H1 (cell line): ENCODE measurements around the gene EXOSC10. TPM values are rescaled to one million over a fixed set of nuclear protein-coding genes. Genes with fewer than 3 reads are reported as not detected.

Experiments used
- CTCF ChIA-PET: fragments of 300-600 bp; sonication (Branson Sonifier 250); formaldehyde crosslinking; loops from one replicate; lab custom pipeline; 2021; ENCODE audit not compliant: partially characterized antibody; lab: Charles Lee
- POLR2A ChIA-PET: fragments of 300-600 bp; sonication (Branson Sonifier 250); formaldehyde crosslinking; loops from one replicate; lab custom pipeline; 2021; ENCODE audit warnings: inconsistent platforms; ENCODE audit not compliant: partially characterized antibody; lab: Charles Lee
- DNase-seq, 2 experiments: peaks; one replicate each; pipeline versions ENCODE4 v3.0.0 to v3.0.0-alpha.2; 2010 to 2022; ENCODE audit warnings: low spot score in 2 of 2, low read depth in 1 of 2, mixed read lengths in 1 of 2
- FAIRE-seq: peaks from 2 replicates; lab custom pipeline; 2011; peaks lifted over from hg19 to GRCh38; lab: Jason Lieb, UNC
- H2AFZ ChIP-seq: 2 replicates; pipeline ENCODE4 v1.8.1; 2012; ENCODE audit warnings: low read length, inconsistent platforms
- H2AK5ac ChIP-seq: 2 replicates; pipeline ENCODE4 v1.6.1; 2013; ENCODE audit warnings: low read depth, low read length
- H2BK120ac ChIP-seq: replicated peaks from 2 replicates; pipeline ENCODE3; 2013; ENCODE audit warnings: low read depth, low read length, inconsistent platforms
- H2BK12ac ChIP-seq: 2 replicates; pipeline ENCODE4 v1.6.1; 2013; ENCODE audit warnings: low read depth, low read length
- H2BK15ac ChIP-seq: 2 replicates; pipeline ENCODE4 v1.6.1; 2013; ENCODE audit warnings: low read length
- H2BK20ac ChIP-seq: 2 replicates; pipeline ENCODE4 v1.6.1; 2013; ENCODE audit warnings: low read length
- H2BK5ac ChIP-seq: 2 replicates; pipeline ENCODE4 v1.6.1; 2013; ENCODE audit warnings: low read depth, low read length
- H3K14ac ChIP-seq: 2 replicates; pipeline ENCODE4 v1.6.1; 2013; ENCODE audit warnings: inconsistent platforms; ENCODE audit not compliant: insufficient read length
- H3K18ac ChIP-seq: 2 replicates; pipeline ENCODE4 v1.6.1; 2013; ENCODE audit warnings: low read length; ENCODE audit errors: extremely low read depth
- H3K23ac ChIP-seq: 2 replicates; pipeline ENCODE4 v1.6.1; 2013; ENCODE audit warnings: inconsistent platforms; ENCODE audit not compliant: insufficient read length
- H3K23me2 ChIP-seq: 2 replicates; pipeline ENCODE4 v1.6.1; 2013; ENCODE audit warnings: low read depth, low read length
- H3K27ac ChIP-seq: 2 replicates; pipeline ENCODE4 v1.6.1; 2011; ENCODE audit warnings: low read depth, low read length, inconsistent platforms
- H3K27me3 ChIP-seq, 4 experiments: replicated peaks in 1 of 4; 1 replicate in 1 of 4; 2 replicates in 3 of 4; pipeline versions ENCODE4 v1.6.1 to v1.8.1; 2011 to 2013; ENCODE audit warnings: low read length in 3 of 4, mild to moderate bottlenecking in 3 of 4, inconsistent platforms in 2 of 4, mixed read lengths in 2 of 4, moderate library complexity in 1 of 4; ENCODE audit not compliant: control insufficient read depth in 3 of 4, insufficient read depth in 3 of 4; ENCODE audit errors: extremely low read depth in 1 of 4
- H3K36me3 ChIP-seq, 4 experiments: 2 replicates each; pipeline versions ENCODE4 v1.6.1 to v1.8.1; 2011 to 2013; ENCODE audit warnings: mild to moderate bottlenecking in 4 of 4, low read length in 3 of 4, moderate library complexity in 2 of 4, control low read depth in 1 of 4, inconsistent platforms in 1 of 4; ENCODE audit not compliant: insufficient read depth in 4 of 4, control insufficient read depth in 2 of 4
- H3K4ac ChIP-seq: replicated peaks from 2 replicates; pipeline ENCODE3; 2013; ENCODE audit warnings: low read length, low read depth, mixed read lengths, inconsistent platforms; ENCODE audit not compliant: insufficient read length
- H3K4me1 ChIP-seq, 4 experiments: replicated peaks in 1 of 4; 1 replicate in 1 of 4; 2 replicates in 3 of 4; pipeline versions ENCODE4 v1.6.1 to v1.8.1; 2011 to 2013; ENCODE audit warnings: low read length in 3 of 4, inconsistent platforms in 2 of 4, mixed read lengths in 1 of 4; ENCODE audit not compliant: insufficient read depth in 4 of 4, control insufficient read depth in 3 of 4
- H3K4me2 ChIP-seq, 2 experiments: 2 replicates each; pipeline versions ENCODE4 v1.6.1 to v1.8.1; 2011 to 2013; ENCODE audit warnings: low read depth in 2 of 2, low read length in 2 of 2, control low read depth in 1 of 2, inconsistent platforms in 1 of 2, mild to moderate bottlenecking in 1 of 2; ENCODE audit not compliant: insufficient read depth in 1 of 2
- H3K4me3 ChIP-seq, 4 experiments: fragments of 200-600, 300-600 bp in 1 of 4; sonication (generic), shearing (Covaris generic), sonication (Bioruptor Twin) in 1 of 4; 2 replicates each; pipeline versions ENCODE4 v1.5.1 to v1.8.1; 2011 to 2016; ENCODE audit warnings: low read length in 4 of 4, low read depth in 3 of 4, control low read depth in 2 of 4, inconsistent platforms in 2 of 4, mild to moderate bottlenecking in 2 of 4, mixed read lengths in 1 of 4, moderate library complexity in 1 of 4; ENCODE audit not compliant: insufficient read depth in 2 of 4; ENCODE audit errors: extremely low read depth in 1 of 4
- H3K56ac ChIP-seq: replicated peaks from 2 replicates; pipeline ENCODE3; 2013; ENCODE audit warnings: low read depth, mild to moderate bottlenecking, mixed read lengths, low read length, inconsistent platforms; ENCODE audit not compliant: insufficient read length
- H3K79me1 ChIP-seq: 2 replicates; pipeline ENCODE4 v1.6.1; 2013; ENCODE audit warnings: low read depth, low read length, control low read depth
- H3K79me2 ChIP-seq, 2 experiments: 2 replicates each; pipeline versions ENCODE4 v1.6.1 to v1.8.1; 2012 to 2013; ENCODE audit warnings: low read length in 2 of 2, mild to moderate bottlenecking in 2 of 2, inconsistent platforms in 1 of 2; ENCODE audit not compliant: insufficient read depth in 2 of 2, control insufficient read depth in 1 of 2
- H3K9ac ChIP-seq, 4 experiments: replicated peaks in 1 of 4; 1 replicate in 1 of 4; 2 replicates in 3 of 4; pipeline versions ENCODE4 v1.6.1 to v1.8.1; 2011 to 2013; ENCODE audit warnings: low read depth in 3 of 4, low read length in 3 of 4, control low read depth in 2 of 4, mild to moderate bottlenecking in 2 of 4, moderate library complexity in 2 of 4, inconsistent platforms in 1 of 4; ENCODE audit errors: extremely low read depth in 1 of 4
- H3K9me3 ChIP-seq, 2 experiments: 2 replicates each; pipeline versions ENCODE4 v1.6.1 to v1.8.1; 2012 to 2013; ENCODE audit warnings: mild to moderate bottlenecking in 2 of 2, moderate library complexity in 2 of 2, control low read depth in 1 of 2, inconsistent platforms in 1 of 2, low read depth in 1 of 2, low read length in 1 of 2, mixed read lengths in 1 of 2; ENCODE audit not compliant: insufficient read depth in 2 of 2
- H4K20me1 ChIP-seq, 2 experiments: replicated peaks in 1 of 2; 2 replicates each; pipeline versions ENCODE3 to v1.8.1; 2011 to 2013; ENCODE audit warnings: inconsistent platforms in 2 of 2, low read length in 2 of 2, mild to moderate bottlenecking in 1 of 2; ENCODE audit not compliant: insufficient read depth in 2 of 2, control insufficient read depth in 1 of 2
- H4K5ac ChIP-seq: 2 replicates; pipeline ENCODE4 v1.6.1; 2013; ENCODE audit warnings: low read length, low read depth, mixed read lengths, inconsistent platforms; ENCODE audit not compliant: insufficient read length
- H4K8ac ChIP-seq: 2 replicates; pipeline ENCODE4 v1.8.0; 2013; ENCODE audit warnings: mild to moderate bottlenecking, moderate library complexity, low read length, inconsistent platforms; ENCODE audit not compliant: insufficient read depth; ENCODE audit errors: extremely low read depth
- H4K91ac ChIP-seq: replicated peaks from 2 replicates; pipeline ENCODE3; 2013; ENCODE audit warnings: low read length, mixed read lengths, inconsistent platforms; ENCODE audit not compliant: insufficient read length
- BRCA1 ChIP-seq: IDR thresholded peaks from 2 replicates; pipeline ENCODE4 v1.6.1; 2012; ENCODE audit warnings: low read depth, low read length, improper control_type of control experiment
- CBX5 ChIP-seq: fragments of 300-800, 300-1000 bp; sonication (generic); IDR thresholded peaks from 2 replicates; pipeline ENCODE4 v1.7.1; 2016; ENCODE audit warnings: antibody characterized with exemption, low read length, low read depth
- CREB1 ChIP-seq: IDR thresholded peaks from 2 replicates; pipeline ENCODE4 v1.6.1; 2012; ENCODE audit warnings: inconsistent platforms
- E2F6 ChIP-seq: IDR thresholded peaks from 2 replicates; pipeline ENCODE4 v1.6.1; 2012; ENCODE audit warnings: inconsistent platforms
- EZH2 ChIP-seq: fragments of 200-600 bp; sonication (generic); IDR thresholded peaks from 2 replicates; pipeline ENCODE4 v1.7.1; 2012; ENCODE audit warnings: low read depth, mild to moderate bottlenecking, moderate library complexity, low read length, inconsistent platforms; ENCODE audit not compliant: severe bottlenecking
- GTF2F1 ChIP-seq: IDR thresholded peaks from 2 replicates; pipeline ENCODE4 v1.6.1; 2012; ENCODE audit warnings: low read depth, low read length, improper control_type of control experiment, borderline replicate concordance
- MAX ChIP-seq: IDR thresholded peaks from 2 replicates; pipeline ENCODE4 v1.6.1; 2012; ENCODE audit warnings: inconsistent platforms
- RNF2 ChIP-seq: fragments of 200-900, 300-1000 bp; sonication (generic); IDR thresholded peaks from 2 replicates; pipeline ENCODE4 v1.7.1; 2016; ENCODE audit warnings: borderline replicate concordance, low read depth, mild to moderate bottlenecking, antibody characterized with exemption, low read length; ENCODE audit not compliant: poor library complexity, severe bottlenecking; ENCODE audit errors: missing control alignments
- TAF7 ChIP-seq: optimal IDR thresholded peaks from 2 replicates; pipeline ENCODE3; 2011; ENCODE audit warnings: low read depth, mild to moderate bottlenecking, inconsistent platforms, low read length, moderate library complexity, borderline replicate concordance
- TBP ChIP-seq: IDR thresholded peaks from 2 replicates; pipeline ENCODE4 v1.6.1; 2011; ENCODE audit warnings: low read depth, low read length, improper control_type of control experiment
- TCF12 ChIP-seq: IDR thresholded peaks from 2 replicates; pipeline ENCODE4 v1.6.1; 2011; ENCODE audit warnings: low read depth, mild to moderate bottlenecking, low read length
- WGBS, 2 experiments: shearing (Covaris generic) in 1 of 2; methylation state at CpG; one replicate each; pipeline versions ENCODE4 v1.1.6 to v1.1.7; 2013 to 2015; ENCODE audit warnings: low lambda C conversion rate in 2 of 2, mixed read lengths in 2 of 2, inconsistent platforms in 1 of 2, low coverage in 1 of 2, missing lambda C conversion rate in 1 of 2; ENCODE audit not compliant: insufficient replicate concordance in 2 of 2, insufficient coverage in 1 of 2, insufficient read length in 1 of 2; ENCODE audit errors: extremely low coverage in 1 of 2, missing lambda C conversion rate in 1 of 2; 5-methylcytosine and 5-hydroxymethylcytosine counted together
- polyA plus RNA-seq, 7 experiments: library from polyadenylated mRNA; depleted of rRNA in 3 of 7; stranded (reverse) in 5 of 7; unstranded in 2 of 7; fragments of >200 nt in 5 of 7; fragments of 200-250 nt in 2 of 7; gene quantifications; 1 replicate in 5 of 7; 2 replicates in 1 of 7; 4 replicates in 1 of 7; pipeline versions ENCODE4 v1.2.1 to v1.2.3, GENCODE V29; 2011 to 2013; ENCODE audit warnings: missing spikeins in 2 of 7, mixed read lengths in 2 of 7
- total RNA-seq: library from RNA; stranded (reverse); fragmentation: NEBNext Ultra II Directional; extraction: Animal tissue kit (Norgen Biotek cat#: 25700); gene quantifications from 2 replicates; pipeline ENCODE4 v1.2.1, GENCODE V29; 2021

The EXOSC10 gene
- total and polyA plus RNA-seq, 2 of the 8 experiments (the other 6 are each of a cell fraction or from before 2014, with no cell fraction given) = 57.9 to 86.1 TPM

GRCh38 chr1:11071463-11072215, 28.0 kb downstream of the EXOSC10 start:
- DNase-seq = no peak
- TF ChIP-seq GTF2F1 (no peak), TAF7 (no peak), EZH2 (no peak), CREB1 (no peak), BRCA1 (no peak), E2F6 (no peak), MAX (no peak), RNF2 (no peak), CBX5 (no peak), TCF12 (no peak), TBP (no peak)

More at GRCh38 chr1:11071463-11072215, 28.0 kb downstream of the EXOSC10 start:
- Histone ChIP-seq H3K56ac (no peak overlapping the region), H2BK20ac (no peak overlapping the region), H3K4me3 (no peak overlapping the region), H4K20me1 (peaks cover 0 to 12% of the 10 kb centered on the region in 2 experiments), H4K8ac (no peak overlapping the region), H3K9ac (no peak overlapping the region), H2BK15ac (no peak overlapping the region), H2AFZ (no peak overlapping the region), H3K23me2 (no peaks in the 10 kb centered on the region), H3K27ac (no peak overlapping the region), H2AK5ac (no peak overlapping the region), H4K91ac (no peak overlapping the region), H2BK12ac (no peak overlapping the region), H3K18ac (no peak overlapping the region), H3K27me3 (no peaks in the 10 kb centered on the region), H2BK120ac (no peak overlapping the region), H3K79me2 (no peaks in the 10 kb centered on the region), H3K4me1 (no peaks in the 10 kb centered on the region), H3K14ac (no peak overlapping the region), H3K79me1 (no peaks in the 10 kb centered on the region), H4K5ac (no peak overlapping the region), H2BK5ac (no peak overlapping the region), H3K23ac (no peak overlapping the region), H3K4me2 (no peak overlapping the region), H3K9me3 (no peaks in the 10 kb centered on the region), H3K36me3 (peaks cover 36 to 88% (median 75%) of the 10 kb centered on the region in 4 experiments), H3K4ac (no peak overlapping the region)
- ChIA-PET CTCF (interaction anchor here (0.9 to 7.3 kb wide), 4 partner anchors 11 to 34 kb away, joined by 3 to 58 read pairs (median 7); no protein-coding TSS in a partner anchor), POLR2A (interaction anchor here (0.7 to 2.6 kb wide), 5 partner anchors 8 to 51 kb away, joined by 3 to 11 read pairs (median 9); partner anchors contain the start of gene SRM)
- FAIRE-seq = no peak
- WGBS, 2 experiments = 84% methylated on average over 15 of the region's 15 CpGs; no CpG with 5 or more reads in 1 of the 2 experiments
